Measurements from ENCODE around the gene SDK1.

DNA sequence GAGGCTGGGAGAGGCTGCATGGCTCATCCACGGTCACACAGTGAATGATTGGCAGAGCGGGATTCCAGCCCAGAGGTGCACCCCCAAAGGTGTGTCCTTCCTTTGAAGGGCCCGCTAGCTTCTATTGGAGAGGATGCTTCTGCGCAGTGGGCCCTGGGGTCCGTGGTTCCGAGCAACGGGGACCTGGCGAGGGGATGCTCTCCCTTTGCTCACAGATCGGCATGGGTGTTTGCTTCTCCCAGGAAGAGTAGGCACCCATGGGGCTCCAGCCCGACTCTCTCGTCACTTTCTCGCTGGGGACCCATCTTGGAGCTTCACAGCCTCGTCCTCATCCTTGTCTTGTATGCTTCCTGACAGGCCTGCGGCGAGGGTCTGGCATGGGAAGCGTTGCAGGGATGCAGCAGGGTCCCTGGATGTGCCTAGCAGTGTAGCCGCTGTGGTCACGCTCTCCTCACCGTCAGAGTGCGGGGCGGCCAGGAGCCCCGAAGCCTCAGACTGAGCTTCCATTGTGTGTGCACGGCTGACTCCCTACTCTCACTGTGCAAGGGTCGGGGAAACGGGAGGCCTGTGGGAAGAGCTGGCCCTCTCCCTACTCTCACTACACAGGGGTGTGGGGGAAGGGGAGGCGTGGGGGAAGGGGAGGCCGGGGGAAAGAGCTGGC lies 842.6 kb downstream of the SDK1 start:
- TF ChIP-seq NFYB (IDR thresholded peaks at IDR 0.05; ENCODE audit: insufficient read depth, low read depth, low read length) (no peak), TCF7 (IDR thresholded peaks at IDR 0.05; ENCODE audit: borderline replicate concordance) (no peak), RELA (IDR thresholded peaks at IDR 0.05; ENCODE audit: borderline replicate concordance, partially characterized antibody) (no peak), ZNF274 (IDR thresholded peaks at IDR 0.05; ENCODE audit: insufficient read depth, insufficient read length) (no peak), ASH2L (IDR thresholded peaks at IDR 0.05; ENCODE audit: borderline replicate concordance, low read depth) (no peak), JUND (IDR thresholded peaks at IDR 0.05; ENCODE audit: low read depth, low read length) (no peak)
- TF ChIP-seq, protein P1, sequence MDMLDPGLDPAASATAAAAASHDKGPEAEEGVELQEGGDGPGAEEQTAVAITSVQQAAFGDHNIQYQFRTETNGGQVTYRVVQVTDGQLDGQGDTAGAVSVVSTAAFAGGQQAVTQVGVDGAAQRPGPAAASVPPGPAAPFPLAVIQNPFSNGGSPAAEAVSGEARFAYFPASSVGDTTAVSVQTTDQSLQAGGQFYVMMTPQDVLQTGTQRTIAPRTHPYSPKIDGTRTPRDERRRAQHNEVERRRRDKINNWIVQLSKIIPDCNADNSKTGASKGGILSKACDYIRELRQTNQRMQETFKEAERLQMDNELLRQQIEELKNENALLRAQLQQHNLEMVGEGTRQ (IDR thresholded peaks at IDR 0.05; ENCODE audit: borderline replicate concordance, low read depth, low read length), result no peak
- TF ChIP-seq, protein P2, sequence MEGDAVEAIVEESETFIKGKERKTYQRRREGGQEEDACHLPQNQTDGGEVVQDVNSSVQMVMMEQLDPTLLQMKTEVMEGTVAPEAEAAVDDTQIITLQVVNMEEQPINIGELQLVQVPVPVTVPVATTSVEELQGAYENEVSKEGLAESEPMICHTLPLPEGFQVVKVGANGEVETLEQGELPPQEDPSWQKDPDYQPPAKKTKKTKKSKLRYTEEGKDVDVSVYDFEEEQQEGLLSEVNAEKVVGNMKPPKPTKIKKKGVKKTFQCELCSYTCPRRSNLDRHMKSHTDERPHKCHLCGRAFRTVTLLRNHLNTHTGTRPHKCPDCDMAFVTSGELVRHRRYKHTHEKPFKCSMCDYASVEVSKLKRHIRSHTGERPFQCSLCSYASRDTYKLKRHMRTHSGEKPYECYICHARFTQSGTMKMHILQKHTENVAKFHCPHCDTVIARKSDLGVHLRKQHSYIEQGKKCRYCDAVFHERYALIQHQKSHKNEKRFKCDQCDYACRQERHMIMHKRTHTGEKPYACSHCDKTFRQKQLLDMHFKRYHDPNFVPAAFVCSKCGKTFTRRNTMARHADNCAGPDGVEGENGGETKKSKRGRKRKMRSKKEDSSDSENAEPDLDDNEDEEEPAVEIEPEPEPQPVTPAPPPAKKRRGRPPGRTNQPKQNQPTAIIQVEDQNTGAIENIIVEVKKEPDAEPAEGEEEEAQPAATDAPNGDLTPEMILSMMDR (IDR thresholded peaks at IDR 0.05 in 2 of 3, conservative IDR thresholded peaks at IDR 0.05 in 1 of 3; ENCODE audit: control insufficient read depth in 2 of 3, extremely low read depth in 1 of 3, insufficient read depth in 1 of 3, low read depth in 3 of 3, low read length in 3 of 3), result no peak

Measured in GM12878 (cell line).